Lung microvascular endothelial cell (primary cell): ENCODE results near the gene ABR. TPM values are rescaled to one million over a fixed set of nuclear protein-coding genes. Genes with fewer than 3 reads are reported as not detected.
"Not testable (repeated sequence)": the region's sequence is repeated elsewhere in the genome, so short reads cannot be mapped to it uniquely, and the experiment has no call there.

Experiments used
- DNase-seq, 2 donors: peaks; one replicate each; pipeline versions ENCODE4 v3.0.0 to v3.0.0-alpha.2; 2010; ENCODE audit warnings: low read depth in 2 of 2
- total RNA-seq: library from RNA; depleted of rRNA; stranded (reverse); fragments of >200 nt; gene quantifications from 2 replicates; pipeline ENCODE4 v1.2.1, GENCODE V29; 2014

ABR gene
- total RNA-seq, 1 donor from 2014 or later = 24.8 TPM

GRCh38 chr17:1150863-1151600, 28.7 kb downstream of the ABR start:
- DNase-seq = no peak

GRCh38 chr17:1149869-1150268, 29.9 kb downstream of the ABR start:
- DNase-seq = no peak

GRCh38 chr17:1147664-1148063, 32.1 kb downstream of the ABR start:
- DNase-seq = peak; percentile 51 to 77

GRCh38 chr17:1146561-1147265, 33.1 kb downstream of the ABR start:
- no peak for DNase-seq

GRCh38 chr17:1145311-1145986, 34.3 kb downstream of the ABR start:
- no peak for DNase-seq

- DNase-seq = no peak
Measured at GRCh38 chr17:1144162-1144561, 35.6 kb downstream of the ABR start.

- no peak for DNase-seq
Measured at GRCh38 chr17:1143573-1143972, 36.2 kb downstream of the ABR start.

GRCh38 chr17:1142561-1142971, 37.2 kb downstream of the ABR start:
- DNase-seq = no peak

- peak in 1 of 2 donors; percentile 45 for DNase-seq
Measured at GRCh38 chr17:1137465-1137894, 42.3 kb downstream of the ABR start.

GRCh38 chr17:1136748-1137147, 43.0 kb downstream of the ABR start:
- DNase-seq = no peak

GRCh38 chr17:1134634-1135324, 45.0 kb downstream of the ABR start:
- DNase-seq = no peak

GRCh38 chr17:1130191-1130590, 49.6 kb downstream of the ABR start:
- DNase-seq = no peak

GRCh38 chr17:1128463-1128862, 51.3 kb downstream of the ABR start:
- DNase-seq = not testable (repeated sequence)

GRCh38 chr17:1126801-1127550, 52.8 kb downstream of the ABR start:
- DNase-seq = no peak

GRCh38 chr17:1126250-1126797, 53.5 kb downstream of the ABR start:
- no peak for DNase-seq

- no peak for DNase-seq
Measured at GRCh38 chr17:1125788-1126145, 54.0 kb downstream of the ABR start.

- no peak for DNase-seq
Measured at GRCh38 chr17:1124896-1125787, 54.6 kb downstream of the ABR start.

- no peak for DNase-seq
Measured at GRCh38 chr17:1123921-1124715, 55.7 kb downstream of the ABR start.

GRCh38 chr17:1123393-1123831, 56.4 kb downstream of the ABR start:
- DNase-seq = no peak
